Gastrocnemius medialis (tissue), 4 donors: Measurements from ENCODE around the gene HIF1A. TPM values are rescaled to one million over a fixed set of nuclear protein-coding genes. Genes with fewer than 3 reads are reported as not detected.

Experiments
- ATAC-seq, 2 donors: fragments of 150-250 bp; one replicate each; pipeline ENCODE4 v1.9.1; 2016
- DNase-seq, 2 donors: peaks; one replicate each; pipeline ENCODE4 v3.0.0-alpha.2; 2019
- H3K27ac ChIP-seq, 4 donors: fragments of 200-600 bp; sonication (generic); 1 replicate in 1 of 4; 2 replicates in 3 of 4; pipeline ENCODE4 v1.5.1; 2016 to 2018; ENCODE audit warnings: mild to moderate bottlenecking in 2 of 4, moderate library complexity in 1 of 4
- H3K27me3 ChIP-seq, 3 donors: fragments of 200-600 bp; sonication (generic) in 2 of 3; 1 replicate in 1 of 3; 2 replicates in 2 of 3; pipeline versions ENCODE4 v1.5.1 to v1.6.0; 2016 to 2019; ENCODE audit warnings: mild to moderate bottlenecking in 1 of 3, moderate library complexity in 1 of 3
- H3K36me3 ChIP-seq, 2 donors: fragments of 200-600 bp; sonication (generic) in 1 of 2; one replicate each; pipeline ENCODE4 v1.5.1; 2017 to 2018
- H3K4me1 ChIP-seq, 2 donors: fragments of 200-600 bp; sonication (generic) in 1 of 2; one replicate each; pipeline ENCODE4 v1.5.1; 2016 to 2017; ENCODE audit warnings: mild to moderate bottlenecking in 2 of 2
- H3K4me3 ChIP-seq, 4 donors: fragments of 200-600 bp; sonication (generic) in 3 of 4; 1 replicate in 1 of 4; 2 replicates in 3 of 4; pipeline ENCODE4 v1.5.1; 2016 to 2019; ENCODE audit warnings: mild to moderate bottlenecking in 2 of 4
- H3K9me3 ChIP-seq, 3 donors: fragments of 200-600 bp; sonication (generic) in 2 of 3; 1 replicate in 1 of 3; 2 replicates in 2 of 3; pipeline ENCODE4 v1.5.1; 2016 to 2019
- CTCF ChIP-seq, 5 experiments: fragments of 450-650 bp in 3 of 5; fragments of 200-600 bp in 2 of 5; sonication (generic) in 2 of 5; IDR thresholded peaks in 4 of 5; conservative IDR thresholded peaks in 1 of 5; 1 replicate in 4 of 5; 2 replicates in 1 of 5; pipeline ENCODE4 v1.5.1; 2016 to 2019; ENCODE audit warnings: antibody characterized with exemption in 5 of 5, mild to moderate bottlenecking in 3 of 5, moderate library complexity in 3 of 5
- POLR2A ChIP-seq, 2 donors: fragments of 450-650 bp; IDR thresholded peaks; one replicate each; pipeline ENCODE4 v1.6.1; 2017; ENCODE audit warnings: antibody characterized with exemption in 2 of 2, mild to moderate bottlenecking in 2 of 2, moderate library complexity in 2 of 2
- in situ Hi-C, 4 donors: fragments of 200-750 bp; cut with MboI; loops; one replicate each; pipeline versions ENCODE4 v1.15.0 to v1.8.0; 2017; ENCODE audit warnings: low sequenced_read_pairs in 4 of 4
- intact Hi-C: fragments of 100-400 bp; cut with DNase I; formaldehyde crosslinking; loops from one replicate; pipeline ENCODE4 v1.15.1; 2023; ENCODE audit warnings: low total_unique reads
- total RNA-seq, 4 donors: library from RNA; depleted of rRNA; stranded (reverse); fragments of >200 nt; gene quantifications; one replicate each; pipeline versions ENCODE4 v1.1.0 to v1.2.3, GENCODE V29; 2016

Gene HIF1A
- total RNA-seq, 4 donors from 2014 or later, result 18.2 to 30.7 (median 23.6) TPM

GRCh38 chr14:61710853-61711817 is 15.8 kb downstream of the HIF1A start:
- in situ Hi-C loops, result no loop called here

GRCh38 chr14:61712137-61712536 is 16.8 kb downstream of the HIF1A start:
- Histone ChIP-seq H3K27ac (no peak overlapping the region), H3K27me3 (no peaks in the 10 kb centered on the region), H3K4me1 (peaks cover 12 to 18% of the 10 kb centered on the region in 2 donors), H3K9me3 (no peaks in the 10 kb centered on the region), H3K36me3 (no peaks in the 10 kb centered on the region), H3K4me3 (no peak overlapping the region)
- DNase-seq (no peak), ATAC-seq (no peak)
- in situ Hi-C loops, result no loop called here
- intact Hi-C loops, result no loop called here
- no peak for TF ChIP-seq CTCF (IDR thresholded peaks at IDR 0.05 in 4 of 5, conservative IDR thresholded peaks at IDR 0.05 in 1 of 5)
- no peak for TF ChIP-seq POLR2A (IDR thresholded peaks at IDR 0.05)

More at GRCh38 chr14:61710853-61711817, 15.8 kb downstream of the HIF1A start:
- H3K27me3 ChIP-seq, result no peaks in the 10 kb centered on the region
- no peak for TF ChIP-seq POLR2A (IDR thresholded peaks at IDR 0.05)
- TF ChIP-seq CTCF (IDR thresholded peaks at IDR 0.05 in 4 of 5, conservative IDR thresholded peaks at IDR 0.05 in 1 of 5), result no peak
- H3K4me3 ChIP-seq, result no peak overlapping the region
- no peaks in the 10 kb centered on the region for H3K9me3 ChIP-seq
- H3K27ac ChIP-seq, result no peak overlapping the region
- ATAC-seq (no peak), DNase-seq (no peak)
- H3K36me3 ChIP-seq, result no peaks in the 10 kb centered on the region
- intact Hi-C loops, result no loop called here
- peaks cover 12 to 13% of the 10 kb centered on the region in 2 donors for H3K4me1 ChIP-seq

- intact Hi-C loops (no loop called here), in situ Hi-C loops (no loop called here)
- Histone ChIP-seq H3K27ac (no peak overlapping the region), H3K4me3 (no peak overlapping the region), H3K36me3 (no peaks in the 10 kb centered on the region), H3K27me3 (no peaks in the 10 kb centered on the region), H3K9me3 (no peaks in the 10 kb centered on the region), H3K4me1 (peaks cover 13 to 26% of the 10 kb centered on the region in 2 donors)
- TF ChIP-seq POLR2A (IDR thresholded peaks at IDR 0.05) (no peak), CTCF (IDR thresholded peaks at IDR 0.05 in 4 of 5, conservative IDR thresholded peaks at IDR 0.05 in 1 of 5) (no peak)
- no peak for ATAC-seq
- DNase-seq, result no peak
Observed at GRCh38 chr14:61713724-61714437, 18.6 kb downstream of the HIF1A start.

- Histone ChIP-seq H3K27ac (no peak overlapping the region), H3K36me3 (peaks cover 0 to 4% of the 10 kb centered on the region in 2 donors), H3K9me3 (no peaks in the 10 kb centered on the region), H3K4me1 (peaks cover 22 to 44% of the 10 kb centered on the region in 2 donors), H3K4me3 (no peak overlapping the region), H3K27me3 (no peaks in the 10 kb centered on the region)
- in situ Hi-C loops, result no loop called here
- intact Hi-C loops, result no loop called here
- DNase-seq, result no peak
- ATAC-seq, result no peak
- no peak for TF ChIP-seq CTCF (IDR thresholded peaks at IDR 0.05 in 4 of 5, conservative IDR thresholded peaks at IDR 0.05 in 1 of 5)
- no peak for TF ChIP-seq POLR2A (IDR thresholded peaks at IDR 0.05)
Observed at GRCh38 chr14:61716956-61717355, 21.6 kb downstream of the HIF1A start.
